ENCODE measurements around the gene VIPR2. TPM values are rescaled to one million over a fixed set of nuclear protein-coding genes. Genes with fewer than 3 reads are reported as not detected.

VIPR2 gene
- total and polyA plus RNA-seq, 2 of the 13 experiments (the other 11 are each of a cell fraction or from before 2014, with no cell fraction given) = not detected

GRCh38 chr7:159115601-159116501 lies 28.8 kb downstream of the VIPR2 start (continued):
- TF ChIP-seq TBP (CRISPR knock-in tag; IDR thresholded peaks at IDR 0.05) (no peak), CBFB (CRISPR knock-in tag; IDR thresholded peaks at IDR 0.05) (no peak), HNF1A (IDR thresholded peaks at IDR 0.05; ENCODE audit: low read depth) (no peak), HNF1A (CRISPR knock-in tag; IDR thresholded peaks at IDR 0.05; ENCODE audit: borderline replicate concordance) (no peak), KMT2A (CRISPR knock-in tag; IDR thresholded peaks at IDR 0.05) (no peak)

- no peak overlapping the region for H3K4me2 ChIP-seq (ENCODE audit: low read depth, low read length)
Measured at GRCh38 chr7:159114981-159115380, 29.7 kb downstream of the VIPR2 start.

More at GRCh38 chr7:159114981-159115380, 29.7 kb downstream of the VIPR2 start:
- no peak overlapping the region for H3K4me3 ChIP-seq (replicated peaks in 1 of 3; ENCODE audit: insufficient read depth in 1 of 3, low read depth in 2 of 3, low read length in 3 of 3)
- WGBS (ENCODE audit: low lambda C conversion rate) = 66% methylated on average over 7 of the region's 7 CpGs
- DNase-seq (ENCODE audit: low spot score) = no peak
- H4K20me1 ChIP-seq (ENCODE audit: insufficient read depth, low read length) = no peaks in the 10 kb centered on the region
- H3K36me3 ChIP-seq (replicated peaks in 1 of 2; ENCODE audit: control insufficient read depth in 1 of 2, insufficient read depth in 2 of 2, low read length in 2 of 2) = no peaks in the 10 kb centered on the region
- intact Hi-C loops (cut with micrococcal nuclease; ENCODE audit: unreplicated experiment) (no loop called here), in situ Hi-C loops (cut with HindIII; ENCODE audit: extremely low pct_ligation_motif_present, low pct_unique_long_range_greater_than_20kb) (no loop called here)
- no TSS peak for BruUV-seq (replicated peaks)
- FAIRE-seq = no peak
- H3K4me1 ChIP-seq (ENCODE audit: insufficient read depth, low read length) = no peaks in the 10 kb centered on the region
- H3K27me3 ChIP-seq (ENCODE audit: control insufficient read depth in 1 of 2, insufficient read depth in 2 of 2, low read length in 2 of 2) = peaks cover 1 to 80% of the 10 kb centered on the region in 2 experiments; a peak in 4 of 5 replicates
- H3K9me3 ChIP-seq (ENCODE audit: low read length) = no peaks in the 10 kb centered on the region
- H3K9ac ChIP-seq (ENCODE audit: insufficient read depth, low read depth, low read length) = no peak overlapping the region
- no peak for ATAC-seq
- TF ChIP-seq TFDP1 (CRISPR knock-in tag; IDR thresholded peaks at IDR 0.05; ENCODE audit: borderline replicate concordance) = no peak
- no peak for TF ChIP-seq ZNF780A (CRISPR knock-in tag; IDR thresholded peaks at IDR 0.05)
- no peak for TF ChIP-seq HMG20A (CRISPR knock-in tag; IDR thresholded peaks at IDR 0.05; ENCODE audit: borderline replicate concordance)
- TF ChIP-seq SMARCE1 (IDR thresholded peaks at IDR 0.05; ENCODE audit: borderline replicate concordance) = no peak
- no peak for TF ChIP-seq ZBTB14 (CRISPR knock-in tag; IDR thresholded peaks at IDR 0.05)
- no peak for TF ChIP-seq ISL2 (CRISPR knock-in tag; IDR thresholded peaks at IDR 0.05)
- TF ChIP-seq CBX5 (CRISPR knock-in tag; IDR thresholded peaks at IDR 0.05; ENCODE audit: borderline replicate concordance) = no peak
- no peak for TF ChIP-seq DR1 (CRISPR knock-in tag; IDR thresholded peaks at IDR 0.05)
- TF ChIP-seq, protein P1, sequence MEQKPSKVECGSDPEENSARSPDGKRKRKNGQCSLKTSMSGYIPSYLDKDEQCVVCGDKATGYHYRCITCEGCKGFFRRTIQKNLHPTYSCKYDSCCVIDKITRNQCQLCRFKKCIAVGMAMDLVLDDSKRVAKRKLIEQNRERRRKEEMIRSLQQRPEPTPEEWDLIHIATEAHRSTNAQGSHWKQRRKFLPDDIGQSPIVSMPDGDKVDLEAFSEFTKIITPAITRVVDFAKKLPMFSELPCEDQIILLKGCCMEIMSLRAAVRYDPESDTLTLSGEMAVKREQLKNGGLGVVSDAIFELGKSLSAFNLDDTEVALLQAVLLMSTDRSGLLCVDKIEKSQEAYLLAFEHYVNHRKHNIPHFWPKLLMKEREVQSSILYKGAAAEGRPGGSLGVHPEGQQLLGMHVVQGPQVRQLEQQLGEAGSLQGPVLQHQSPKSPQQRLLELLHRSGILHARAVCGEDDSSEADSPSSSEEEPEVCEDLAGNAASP (CRISPR knock-in tag; IDR thresholded peaks at IDR 0.05; ENCODE audit: borderline replicate concordance) = no peak
- TF ChIP-seq HNRNPL (IDR thresholded peaks at IDR 0.05; ENCODE audit: low read depth, low read length) = no peak
- no peak for TF ChIP-seq KLF16 (CRISPR knock-in tag; IDR thresholded peaks at IDR 0.05)
- no peak overlapping the region for H3K27ac ChIP-seq (ENCODE audit: extremely low read length, insufficient read depth, low read length)
- POLR2A ChIA-PET = no interaction called here
- H2AFZ ChIP-seq (ENCODE audit: low read length) = no peak overlapping the region
- CTCF ChIA-PET (ENCODE audit: low intra/inter-chr PET ratio, low total read pairs) = no interaction called here
- H3K79me2 ChIP-seq (ENCODE audit: insufficient read depth, low read length) = no peaks in the 10 kb centered on the region
